HEK293T (cell line): ENCODE data around the gene CST6.

ENCODE experiments used
- CTCF ChIA-PET: fragments of 350-600 bp; formaldehyde crosslinking; extraction: SDS; loops from one replicate; lab custom pipeline; 2021; ENCODE audit warnings: antibody characterized with exemption, inconsistent platforms; lab: Yijun Ruan, JAX
- POLR2A ChIA-PET: fragments of 350-600 bp; formaldehyde crosslinking; extraction: SDS; loops from one replicate; lab custom pipeline; 2020; ENCODE audit warnings: antibody characterized with exemption, inconsistent platforms; lab: Yijun Ruan, JAX
- DNase-seq: peaks from one replicate; pipeline ENCODE4 v3.0.0; 2012; ENCODE audit warnings: mixed read lengths; ENCODE audit errors: extremely low spot score
- ARNT ChIP-seq: fragments of 450-650 bp; IDR thresholded peaks from 2 replicates; pipeline ENCODE4 v1.6.1; 2017; ENCODE audit warnings: mild to moderate bottlenecking
- BHLHE40 ChIP-seq: fragments of 450-650 bp; IDR thresholded peaks from 2 replicates; pipeline ENCODE4 v1.6.1; 2016; ENCODE audit warnings: mild to moderate bottlenecking, moderate library complexity, borderline replicate concordance
- CTBP1 ChIP-seq: fragments of 450-650 bp; IDR thresholded peaks from 2 replicates; pipeline ENCODE4 v1.6.1; 2016; ENCODE audit warnings: borderline replicate concordance
- ELF4 ChIP-seq: fragments of 450-650 bp; IDR thresholded peaks from 2 replicates; pipeline ENCODE4 v1.6.1; 2017; ENCODE audit warnings: antibody characterized with exemption
- FOXA1 ChIP-seq: fragments of 450-650 bp; IDR thresholded peaks from 2 replicates; pipeline ENCODE4 v1.6.1; 2016; ENCODE audit warnings: mild to moderate bottlenecking
- FOXK2 ChIP-seq: fragments of 450-650 bp; IDR thresholded peaks from 2 replicates; pipeline ENCODE4 v1.6.1; 2016; ENCODE audit warnings: mild to moderate bottlenecking
- FOXM1 ChIP-seq: fragments of 450-650 bp; IDR thresholded peaks from 2 replicates; pipeline ENCODE4 v1.6.1; 2017; ENCODE audit warnings: mild to moderate bottlenecking, borderline replicate concordance
- HDGF ChIP-seq: fragments of 450-650 bp; IDR thresholded peaks from 2 replicates; pipeline ENCODE4 v1.6.1; 2017; ENCODE audit warnings: antibody characterized with exemption, borderline replicate concordance
- L3MBTL2 ChIP-seq: fragments of 450-650 bp; conservative IDR thresholded peaks from 2 replicates; pipeline ENCODE4 v1.6.1; 2016; ENCODE audit warnings: mild to moderate bottlenecking
- LEF1 ChIP-seq: fragments of 450-650 bp; IDR thresholded peaks from 2 replicates; pipeline ENCODE4 v1.6.1; 2017; ENCODE audit warnings: mild to moderate bottlenecking, borderline replicate concordance
- NFRKB ChIP-seq: fragments of 450-650 bp; IDR thresholded peaks from 2 replicates; pipeline ENCODE4 v1.6.1; 2016; ENCODE audit warnings: mild to moderate bottlenecking, moderate library complexity
- SUZ12 ChIP-seq: fragments of 450-650 bp; IDR thresholded peaks from 2 replicates; pipeline ENCODE4 v1.6.1; 2016; ENCODE audit warnings: mild to moderate bottlenecking
- TARDBP ChIP-seq: fragments of 450-650 bp; IDR thresholded peaks from 2 replicates; pipeline ENCODE4 v1.6.1; 2016
- ZNF384 ChIP-seq: fragments of 450-650 bp; IDR thresholded peaks from 2 replicates; pipeline ENCODE4 v1.6.1; 2016
- TF ChIP-seq, protein P1 (sequence below): fragments of 450-650 bp; IDR thresholded peaks from 2 replicates; pipeline ENCODE4 v1.6.1; 2016

CST6 gene

DNA sequence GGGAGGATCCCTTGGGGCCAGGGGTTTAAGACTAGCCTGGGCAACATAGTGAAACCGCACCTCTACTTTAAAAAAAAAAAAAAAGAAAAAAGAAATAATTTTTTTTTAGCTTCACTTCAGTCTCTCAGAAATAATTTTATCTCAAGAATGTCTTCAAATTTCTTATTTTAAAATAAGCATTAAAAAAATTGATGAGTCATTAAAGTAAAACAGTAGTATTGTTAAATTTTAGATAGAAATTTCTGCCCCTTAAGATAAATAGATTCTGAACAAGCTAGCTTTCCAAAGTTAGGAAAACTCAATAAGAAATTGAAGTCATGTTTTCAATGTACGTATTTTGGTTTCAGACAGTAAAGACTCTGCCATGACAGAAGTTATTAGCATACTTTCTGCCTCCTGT lies 50.6 kb downstream of the CST6 start:
- POLR2A ChIA-PET, result interaction anchor here (2.0 kb wide), 1 partner anchor 9 kb away, joined by 20 read pairs; the partner anchor contains the start of gene SF3B2
- TF ChIP-seq ELF4, result no peak
- no peak for TF ChIP-seq ZNF384
- no peak for TF ChIP-seq FOXK2
- TF ChIP-seq NFRKB, result no peak
- TF ChIP-seq CTBP1, result no peak
- TF ChIP-seq HDGF, result no peak
- TF ChIP-seq LEF1, result no peak
- no peak for TF ChIP-seq FOXA1
- no peak for TF ChIP-seq BHLHE40
- no peak for TF ChIP-seq L3MBTL2
- TF ChIP-seq FOXM1, result no peak
- no peak for TF ChIP-seq ARNT
- no peak for TF ChIP-seq TARDBP
- TF ChIP-seq, protein P1, sequence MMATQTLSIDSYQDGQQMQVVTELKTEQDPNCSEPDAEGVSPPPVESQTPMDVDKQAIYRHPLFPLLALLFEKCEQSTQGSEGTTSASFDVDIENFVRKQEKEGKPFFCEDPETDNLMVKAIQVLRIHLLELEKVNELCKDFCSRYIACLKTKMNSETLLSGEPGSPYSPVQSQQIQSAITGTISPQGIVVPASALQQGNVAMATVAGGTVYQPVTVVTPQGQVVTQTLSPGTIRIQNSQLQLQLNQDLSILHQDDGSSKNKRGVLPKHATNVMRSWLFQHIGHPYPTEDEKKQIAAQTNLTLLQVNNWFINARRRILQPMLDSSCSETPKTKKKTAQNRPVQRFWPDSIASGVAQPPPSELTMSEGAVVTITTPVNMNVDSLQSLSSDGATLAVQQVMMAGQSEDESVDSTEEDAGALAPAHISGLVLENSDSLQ, result no peak
- TF ChIP-seq SUZ12, result no peak
- CTCF ChIA-PET, result no interaction called here
- no peak for DNase-seq
